K562 (cell line): ENCODE results near the gene CTPS1. TPM values are rescaled to one million over a fixed set of nuclear protein-coding genes. Genes with fewer than 3 reads are reported as not detected.
A peak's percentile ranks its signal among the peaks of the same experiment; 100 is the strongest.

Experiments
- CSDE1 ChIP-seq, 2 experiments: fragments of 450-650 bp; IDR thresholded peaks; 2 replicates each; pipeline ENCODE4 v1.6.1; 2016; ENCODE audit warnings: mild to moderate bottlenecking in 1 of 2
- E2F3 ChIP-seq: fragments of 250-450 bp; sonication (Bioruptor Pico); IDR thresholded peaks from 2 replicates; pipeline ENCODE4 v1.4.0; 2020; ENCODE audit warnings: mild to moderate bottlenecking
- EP400 ChIP-seq: fragments of 450-650 bp; IDR thresholded peaks from 2 replicates; pipeline ENCODE4 v1.6.1; 2017; ENCODE audit warnings: antibody characterized with exemption, mild to moderate bottlenecking, moderate library complexity
- GTF2E2 ChIP-seq: fragments of 200-800 bp; sonication (Bioruptor generic); IDR thresholded peaks from 2 replicates; pipeline ENCODE4 v1.6.1; 2016; ENCODE audit warnings: missing genetic modification characterization, missing compliant biosample characterization
- HNRNPH1 ChIP-seq: fragments of 200-400 bp; formaldehyde crosslinking; optimal IDR thresholded peaks from 2 replicates; pipeline ENCODE3; 2017; ENCODE audit warnings: low read depth, mild to moderate bottlenecking, low read length, moderate library complexity
- HOMEZ ChIP-seq: fragments of 250-450 bp; sonication (Bioruptor Pico); IDR thresholded peaks from 2 replicates; pipeline ENCODE4 v1.4.0; 2020; ENCODE audit warnings: mild to moderate bottlenecking, moderate library complexity
- KLF13 ChIP-seq: fragments of 450-650 bp; IDR thresholded peaks from 2 replicates; pipeline ENCODE4 v1.6.1; 2016; ENCODE audit warnings: missing genetic modification characterization, low read depth, mild to moderate bottlenecking, missing compliant biosample characterization, moderate library complexity, borderline replicate concordance
- MLX ChIP-seq, 2 experiments: fragments of 450-650 bp in 1 of 2; sonication (generic) in 1 of 2; formaldehyde crosslinking; conservative IDR thresholded peaks; 2 replicates each; pipeline versions ENCODE4 v1.4.0 to v1.8.1; 2020 to 2022; ENCODE audit warnings: mild to moderate bottlenecking in 1 of 2, missing genetic modification reagents in 1 of 2
- MXI1 ChIP-seq: IDR thresholded peaks from 2 replicates; pipeline ENCODE4 v1.6.1; 2011; ENCODE audit warnings: low read depth, mild to moderate bottlenecking, improper control_type of control experiment, low read length
- PRPF4 ChIP-seq: fragments of 200-400 bp; formaldehyde crosslinking; IDR thresholded peaks from one replicate; pipeline ENCODE4 v1.6.1; 2017; ENCODE audit warnings: low read length, low read depth, mild to moderate bottlenecking; ENCODE audit not compliant: insufficient read depth, poor library complexity, severe bottlenecking
- PURB ChIP-seq: sonication (generic); formaldehyde crosslinking; IDR thresholded peaks from 2 replicates; pipeline ENCODE4 v1.9.0; 2021; ENCODE audit warnings: low read depth, mild to moderate bottlenecking, missing genetic modification reagents
- RBFOX2 ChIP-seq: fragments of 200-400 bp; formaldehyde crosslinking; IDR thresholded peaks from 2 replicates; pipeline ENCODE4 v1.6.1; 2017; ENCODE audit warnings: low read depth, mild to moderate bottlenecking, low read length, moderate library complexity
- SMAD4 ChIP-seq: fragments of 250-450 bp; sonication (Bioruptor Pico); conservative IDR thresholded peaks from 2 replicates; pipeline ENCODE4 v1.8.0; 2021; ENCODE audit warnings: inconsistent platforms, mild to moderate bottlenecking, moderate library complexity
- SRSF1 ChIP-seq: fragments of 200-400 bp; formaldehyde crosslinking; IDR thresholded peaks from 2 replicates; pipeline ENCODE4 v1.6.1; 2017; ENCODE audit warnings: mild to moderate bottlenecking, low read depth, low read length, moderate library complexity
- TOE1 ChIP-seq, 2 experiments: fragments of 450-650 bp in 1 of 2; sonication (generic) in 1 of 2; formaldehyde crosslinking in 1 of 2; IDR thresholded peaks; 2 replicates each; pipeline versions ENCODE4 v1.7.1 to v1.8.0; 2016 to 2022; ENCODE audit warnings: borderline replicate concordance in 2 of 2, mild to moderate bottlenecking in 2 of 2, antibody characterized with exemption in 1 of 2, inconsistent platforms in 1 of 2, low read depth in 1 of 2, missing genetic modification reagents in 1 of 2, moderate library complexity in 1 of 2
- ZBTB1 ChIP-seq: sonication (generic); formaldehyde crosslinking; IDR thresholded peaks from 2 replicates; pipeline ENCODE4 v1.8.1; 2023; ENCODE audit warnings: missing genetic modification reagents, low read depth, mild to moderate bottlenecking, borderline replicate concordance
- ZHX1 ChIP-seq: fragments of 150-350 bp; conservative IDR thresholded peaks from 2 replicates; pipeline ENCODE4 v1.6.1; 2014; ENCODE audit warnings: low read length
- ZNF124 ChIP-seq: sonication (generic); formaldehyde crosslinking; IDR thresholded peaks from 2 replicates; pipeline ENCODE4 v1.8.1; 2022; ENCODE audit warnings: missing genetic modification reagents
- ZNF133 ChIP-seq: fragments of 250-450 bp; sonication (Bioruptor Pico); IDR thresholded peaks from 2 replicates; pipeline ENCODE4 v1.4.0; 2020; ENCODE audit warnings: mild to moderate bottlenecking
- ZNF740 ChIP-seq, 3 experiments: fragments of 200-800 bp in 1 of 3; sonication (Bioruptor generic) in 1 of 3; sonication (generic) in 1 of 3; formaldehyde crosslinking in 1 of 3; IDR thresholded peaks; 2 replicates each; pipeline versions ENCODE4 v1.6.1 to v1.8.0; 2016 to 2022; ENCODE audit warnings: mild to moderate bottlenecking in 2 of 3, missing compliant biosample characterization in 2 of 3, missing genetic modification characterization in 2 of 3, missing genetic modification reagents in 1 of 3
- polyA plus RNA-seq, 8 experiments: library from polyadenylated mRNA; depleted of rRNA in 4 of 8; stranded (reverse) in 5 of 8; unstranded in 3 of 8; fragments of >200 nt; fragmentation: Nextera tagmentation in 2 of 8; fragmentation: Illumina TruSeq in 1 of 8; extraction: Ambion mirVana in 2 of 8; extraction: Trizol in 1 of 8; gene quantifications; 2 replicates each; pipeline versions ENCODE4 v1.2.1 to v1.2.3, GENCODE V29; 2011 to 2014; ENCODE audit warnings: inconsistent platforms in 1 of 8, missing spikeins in 1 of 8
- total RNA-seq, 7 experiments: library from RNA; depleted of rRNA in 6 of 7; stranded (reverse); fragments of >200 nt in 6 of 7; fragmentation: Illumina TruSeq in 2 of 7; extraction: Trizol in 2 of 7; gene quantifications; 2 replicates each; pipeline versions ENCODE4 v1.2.1 to v1.2.3, GENCODE V29; 2011 to 2021; ENCODE audit warnings: low replicate concordance in 1 of 7
- TF ChIP-seq, protein P1 (sequence below): sonication (generic); formaldehyde crosslinking; IDR thresholded peaks from 2 replicates; pipeline ENCODE4 v1.5.0; 2020; ENCODE audit warnings: missing genetic modification reagents

The CTPS1 gene
- total and polyA plus RNA-seq, 9 of the 15 experiments (the other 6 are each of a cell fraction or from before 2014, with no cell fraction given), result 44.4 to 164 (median 87.7) TPM

DNA sequence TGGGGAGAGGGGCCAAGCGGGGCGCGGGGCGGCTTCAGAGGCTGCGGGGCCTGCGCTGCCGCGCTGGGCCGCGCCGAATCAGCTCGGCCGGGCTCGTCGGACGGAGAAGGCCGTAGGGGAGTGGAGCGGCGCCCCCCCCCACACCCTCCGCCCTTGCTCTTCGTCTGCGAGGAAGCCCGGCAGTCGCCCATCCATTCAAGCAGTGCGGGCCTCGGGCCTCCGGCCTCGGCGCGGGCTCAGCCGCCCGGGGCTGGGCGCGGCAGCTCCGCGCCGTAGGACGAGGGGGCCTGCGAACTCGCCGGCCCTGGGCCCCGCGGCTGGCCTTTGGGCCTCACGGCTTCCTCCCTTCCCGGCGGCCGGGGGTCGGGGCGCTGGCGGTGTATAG, 564 bp downstream of the CTPS1 start (continued):
- TF ChIP-seq, protein P1, sequence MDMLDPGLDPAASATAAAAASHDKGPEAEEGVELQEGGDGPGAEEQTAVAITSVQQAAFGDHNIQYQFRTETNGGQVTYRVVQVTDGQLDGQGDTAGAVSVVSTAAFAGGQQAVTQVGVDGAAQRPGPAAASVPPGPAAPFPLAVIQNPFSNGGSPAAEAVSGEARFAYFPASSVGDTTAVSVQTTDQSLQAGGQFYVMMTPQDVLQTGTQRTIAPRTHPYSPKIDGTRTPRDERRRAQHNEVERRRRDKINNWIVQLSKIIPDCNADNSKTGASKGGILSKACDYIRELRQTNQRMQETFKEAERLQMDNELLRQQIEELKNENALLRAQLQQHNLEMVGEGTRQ (CRISPR knock-in tag), result no peak
- TF ChIP-seq TOE1 (IDR thresholded peaks at IDR 0.05; ENCODE audit: borderline replicate concordance) (no peak), TOE1 (CRISPR knock-in tag; IDR thresholded peaks at IDR 0.05; ENCODE audit: borderline replicate concordance, low read depth) (no peak), ZNF133 (CRISPR knock-in tag) (no peak), PURB (CRISPR knock-in tag) (no peak), GTF2E2 (peak; percentile 58), SRSF1 (no peak), ZNF124 (CRISPR knock-in tag) (no peak), ZNF740 (CRISPR knock-in tag; IDR thresholded peaks at IDR 0.05) (peak; percentile 95), ZNF740 (tag; IDR thresholded peaks at IDR 0.05) (peak in 1 of 2 experiments; percentile 97; a peak in 2 of 4 replicates), PRPF4 (no peak), E2F3 (CRISPR knock-in tag) (0 out of 2 replicates have a peak, but pooled peaks have one; percentile 5), CSDE1 (IDR thresholded peaks at IDR 0.05) (no peak), HNRNPH1 (no peak), RBFOX2 (peak; percentile 81), MLX (CRISPR knock-in tag; conservative IDR thresholded peaks at IDR 0.05) (no peak), HOMEZ (CRISPR knock-in tag) (no peak), ZBTB1 (peak; percentile 62; the same call in 1 of the 2 replicates), KLF13 (no peak), MXI1 (no peak), ZHX1 (no peak), EP400 (no peak), SMAD4 (peak; percentile 81)
